ENCODE results near the gene NEURL3. TPM values are rescaled to one million over a fixed set of nuclear protein-coding genes. Genes with fewer than 3 reads are reported as not detected.

NEURL3 gene
- total and polyA plus RNA-seq, 2 experiments from 2014 or later, result not detected

DNA sequence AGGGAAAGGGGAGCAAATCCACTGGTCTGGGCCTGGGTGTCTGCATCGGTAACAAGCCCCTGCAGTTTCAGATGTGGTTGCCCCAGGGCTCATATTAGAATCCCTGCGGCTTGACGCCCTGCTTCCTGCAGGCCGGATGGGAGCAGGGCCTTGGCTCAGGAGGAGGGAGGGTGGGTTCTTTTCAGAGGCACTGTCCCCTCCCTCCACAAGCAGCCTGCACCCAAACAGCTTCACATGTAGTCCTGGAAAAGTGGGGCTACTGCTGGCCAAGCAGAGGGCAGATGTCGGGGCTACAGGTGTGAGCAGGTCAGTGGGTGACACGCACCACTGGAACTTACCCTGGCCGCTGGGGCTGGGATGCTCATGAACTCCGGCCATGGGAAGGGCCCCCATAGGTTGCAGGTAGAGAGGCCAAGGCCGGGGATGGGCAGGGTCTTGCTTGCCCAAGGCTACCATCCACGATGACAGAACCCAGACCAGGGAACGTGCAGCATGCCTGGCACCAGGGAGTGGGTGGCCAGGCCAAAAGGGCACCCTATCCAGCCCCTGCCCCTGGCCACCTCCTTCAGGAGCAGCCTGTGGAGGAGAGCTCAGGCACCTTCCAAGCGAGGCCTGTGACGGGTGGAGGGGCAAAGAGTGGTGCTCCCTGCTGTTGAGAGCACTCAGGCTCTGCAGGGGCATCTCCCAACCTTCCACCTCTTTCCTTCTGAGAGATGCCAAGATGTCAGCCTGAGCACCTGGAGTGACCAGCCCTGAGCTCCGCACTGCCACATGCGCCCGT is 48.2 kb upstream of the NEURL3 start:
- no peak overlapping the region for H3K27ac ChIP-seq
- H4K20me1 ChIP-seq (ENCODE audit: insufficient read depth), result no peaks in the 10 kb centered on the region
- no peak for DNase-seq
- no peaks in the 10 kb centered on the region for H3K9me2 ChIP-seq (ENCODE audit: insufficient read depth)
- H3K79me2 ChIP-seq (ENCODE audit: insufficient read depth), result no peaks in the 10 kb centered on the region
- in situ Hi-C loops (cut with MboI), result no loop called here
- no peaks in the 10 kb centered on the region for H3K36me3 ChIP-seq (ENCODE audit: low read depth)
- H3F3A ChIP-seq (ENCODE audit: insufficient read depth), result peaks cover 6% of the 10 kb centered on the region; the same call in 1 of the 2 replicates
- no peaks in the 10 kb centered on the region for H3K9me3 ChIP-seq (ENCODE audit: low read depth)
- no peak overlapping the region for H3K9ac ChIP-seq
- H3K4me2 ChIP-seq (ENCODE audit: unreplicated experiment), result no peak overlapping the region
- no peaks in the 10 kb centered on the region for H3K27me3 ChIP-seq (replicated peaks; ENCODE audit: insufficient read depth)
- H3K4me1 ChIP-seq (ENCODE audit: insufficient read depth), result peaks cover 9% of the 10 kb centered on the region
- WGBS, 2 experiments (ENCODE audit: low coverage in 1 of 2, low lambda C conversion rate in 2 of 2, missing lambda C conversion rate in 2 of 2), result 86 to 90% methylated on average over 16 of the region's 16 CpGs
- no peak overlapping the region for H3K4me3 ChIP-seq
- TF ChIP-seq EZH2 (IDR thresholded peaks at IDR 0.05; ENCODE audit: insufficient read depth, poor library complexity, severe bottlenecking) (no peak), EZH2phosphoT487 (IDR thresholded peaks at IDR 0.05; ENCODE audit: insufficient read depth, low read depth) (no peak)
- H2AFZ ChIP-seq, result no peak overlapping the region

DNA sequence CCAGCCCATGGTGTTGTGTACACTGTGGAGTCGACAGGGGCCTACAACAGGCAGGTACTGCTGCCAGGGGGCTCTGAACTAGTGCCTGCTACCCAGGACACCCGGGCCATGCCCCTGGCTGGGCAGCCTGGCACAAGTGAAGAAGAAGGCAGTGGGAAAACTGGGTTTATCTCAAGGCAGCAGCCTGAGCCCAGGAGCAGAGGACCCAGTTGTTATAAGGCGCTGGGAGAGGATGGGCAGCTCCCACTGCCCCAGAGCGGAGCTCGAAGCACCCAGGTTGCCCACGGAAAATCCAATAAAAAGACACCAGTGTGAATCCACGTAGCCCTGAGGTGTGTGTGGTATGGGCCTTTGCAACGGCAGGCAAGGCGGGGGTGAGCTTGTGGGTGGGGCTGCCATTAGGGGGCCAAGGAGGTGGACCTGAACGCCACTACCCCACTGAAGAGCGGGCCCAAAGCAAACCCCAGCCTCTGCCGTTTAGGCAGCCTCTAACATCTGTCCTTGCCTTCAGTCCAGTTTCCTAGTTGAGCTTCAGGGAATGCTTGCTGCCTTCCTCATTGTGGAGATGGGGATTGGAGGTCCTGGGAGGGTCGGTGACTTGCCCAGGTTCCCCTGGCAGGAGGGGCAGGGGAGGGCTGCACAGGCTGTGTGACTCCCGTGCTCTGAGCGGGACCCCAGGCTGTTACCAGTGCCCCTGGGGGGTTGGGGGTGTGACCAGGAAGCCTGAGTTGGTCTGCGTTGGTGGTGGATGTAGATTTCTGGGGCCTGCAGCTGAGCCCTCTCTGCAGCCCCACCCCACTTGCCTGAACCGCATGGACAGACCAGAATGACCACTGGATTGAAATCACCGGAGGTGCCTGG is 47.4 kb upstream of the NEURL3 start:
- H2AFZ ChIP-seq, result no peak overlapping the region
- TF ChIP-seq EZH2 (IDR thresholded peaks at IDR 0.05; ENCODE audit: insufficient read depth, poor library complexity, severe bottlenecking), result no peak
- TF ChIP-seq EZH2phosphoT487 (IDR thresholded peaks at IDR 0.05; ENCODE audit: insufficient read depth, low read depth), result no peak
- no peak for DNase-seq
- H3K9me3 ChIP-seq (ENCODE audit: low read depth), result no peaks in the 10 kb centered on the region
- H3K9ac ChIP-seq, result no peak overlapping the region
- H3K79me2 ChIP-seq (ENCODE audit: insufficient read depth), result no peaks in the 10 kb centered on the region
- H3K4me2 ChIP-seq (ENCODE audit: unreplicated experiment), result no peak overlapping the region
- peaks cover 9% of the 10 kb centered on the region for H3K4me1 ChIP-seq (ENCODE audit: insufficient read depth)
- H4K20me1 ChIP-seq (ENCODE audit: insufficient read depth), result no peaks in the 10 kb centered on the region
- H3K4me3 ChIP-seq, result no peak overlapping the region
- peaks cover 6% of the 10 kb centered on the region; the same call in 1 of the 2 replicates for H3F3A ChIP-seq (ENCODE audit: insufficient read depth)
- WGBS, 2 experiments (ENCODE audit: low coverage in 1 of 2, low lambda C conversion rate in 2 of 2, missing lambda C conversion rate in 2 of 2), result 91 to 93% methylated on average over 17 to 18 of the region's 18 CpGs
- no peak overlapping the region for H3K27ac ChIP-seq
- in situ Hi-C loops (cut with MboI), result no loop called here
- no peaks in the 10 kb centered on the region for H3K27me3 ChIP-seq (replicated peaks; ENCODE audit: insufficient read depth)
- no peaks in the 10 kb centered on the region for H3K36me3 ChIP-seq (ENCODE audit: low read depth)
- H3K9me2 ChIP-seq (ENCODE audit: insufficient read depth), result no peaks in the 10 kb centered on the region

DNA sequence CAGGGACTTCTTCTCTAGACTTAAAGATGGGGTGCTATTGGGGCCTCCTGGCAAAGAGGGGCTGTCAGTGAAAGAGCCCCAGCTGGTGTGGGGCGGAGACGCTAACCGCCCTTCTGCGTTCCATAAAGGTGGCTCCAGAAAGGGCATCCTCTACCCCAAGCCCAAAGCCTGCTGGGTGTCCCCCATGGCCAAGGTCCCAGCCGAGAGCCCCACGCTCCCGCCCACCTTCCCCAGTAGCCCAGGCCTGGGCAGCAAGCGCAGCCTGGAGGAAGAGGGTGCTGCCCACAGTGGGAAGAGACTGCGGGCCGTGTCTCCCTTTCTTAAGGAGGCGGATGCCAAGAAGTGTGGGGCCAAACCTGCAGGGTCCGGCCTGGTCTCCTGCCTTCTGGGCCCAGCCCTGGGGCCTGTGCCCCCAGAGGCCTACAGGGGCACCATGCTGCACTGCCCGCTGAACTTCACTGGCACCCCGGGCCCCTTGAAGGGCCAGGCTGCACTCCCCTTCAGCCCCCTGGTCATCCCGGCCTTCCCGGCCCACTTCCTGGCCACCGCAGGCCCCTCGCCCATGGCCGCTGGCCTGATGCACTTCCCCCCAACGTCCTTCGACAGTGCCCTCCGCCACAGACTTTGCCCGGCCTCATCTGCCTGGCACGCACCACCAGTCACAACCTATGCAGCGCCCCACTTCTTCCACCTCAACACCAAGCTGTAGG is 46.6 kb upstream of the NEURL3 start:
- no peak for DNase-seq
- TF ChIP-seq EZH2 (IDR thresholded peaks at IDR 0.05; ENCODE audit: insufficient read depth, poor library complexity, severe bottlenecking), result no peak
- TF ChIP-seq EZH2phosphoT487 (IDR thresholded peaks at IDR 0.05; ENCODE audit: insufficient read depth, low read depth), result no peak
- Histone ChIP-seq H3K4me3 (no peak overlapping the region), H3F3A (ENCODE audit: insufficient read depth) (no peaks in the 10 kb centered on the region), H2AFZ (no peak overlapping the region), H3K9ac (no peak overlapping the region), H3K27ac (no peak overlapping the region), H3K9me3 (ENCODE audit: low read depth) (no peaks in the 10 kb centered on the region), H3K27me3 (replicated peaks; ENCODE audit: insufficient read depth) (no peaks in the 10 kb centered on the region), H3K36me3 (ENCODE audit: low read depth) (peaks cover 3% of the 10 kb centered on the region; the same call in 1 of the 2 replicates), H4K20me1 (ENCODE audit: insufficient read depth) (no peaks in the 10 kb centered on the region), H3K79me2 (ENCODE audit: insufficient read depth) (0 out of 2 replicates have a peak, but pooled peaks cover 2% of the 10 kb centered on the region), H3K9me2 (ENCODE audit: insufficient read depth) (no peaks in the 10 kb centered on the region), H3K4me1 (ENCODE audit: insufficient read depth) (peaks cover 6% of the 10 kb centered on the region), H3K4me2 (ENCODE audit: unreplicated experiment) (no peak overlapping the region)
- in situ Hi-C loops (cut with MboI), result no loop called here
- WGBS, 2 experiments (ENCODE audit: low coverage in 1 of 2, low lambda C conversion rate in 2 of 2, missing lambda C conversion rate in 2 of 2), result 91 to 95% methylated on average over 22 to 25 of the region's 25 CpGs

Data from GM23248 (cell line).